ENCODE measurements around the gene GRAP2. TPM values are rescaled to one million over a fixed set of nuclear protein-coding genes. Genes with fewer than 3 reads are reported as not detected.

Gene GRAP2
- total and polyA plus RNA-seq, 2 of the 8 experiments (the other 6 are each of a cell fraction or from before 2014, with no cell fraction given): 0.08 TPM; not detected in 1

DNA sequence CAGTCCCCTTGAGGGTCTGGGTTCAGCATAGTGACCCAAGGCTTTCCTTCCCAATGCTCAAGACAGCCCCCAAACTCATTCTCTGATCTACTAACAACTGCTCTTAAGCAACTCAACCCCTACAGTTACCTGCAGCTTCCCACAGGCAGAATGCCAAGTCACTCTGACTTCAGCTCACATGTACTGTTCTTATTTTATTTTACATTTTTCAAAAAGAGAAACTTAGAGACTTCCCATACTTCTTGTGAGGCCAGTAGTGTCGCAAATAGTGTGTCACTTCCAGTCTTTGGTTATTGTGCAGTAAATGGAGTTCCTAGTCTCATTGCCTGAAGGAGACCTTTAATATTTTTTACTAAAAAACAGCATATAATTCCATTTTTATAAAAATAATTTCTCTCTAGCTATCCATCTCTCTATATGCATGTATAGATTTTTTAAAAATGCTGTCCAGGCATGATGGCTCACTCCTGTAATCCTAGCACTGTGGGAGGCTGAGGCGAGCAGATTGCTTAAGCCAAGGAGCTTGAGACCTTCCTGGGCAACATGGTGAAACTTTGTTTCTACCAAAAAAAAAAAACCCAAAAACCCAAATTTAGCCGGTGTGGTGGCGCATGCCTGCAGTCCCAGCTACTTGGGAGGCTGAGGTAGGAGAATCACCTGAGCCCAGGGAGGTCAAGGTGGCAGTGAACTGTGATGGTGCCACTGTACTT is 49.1 kb upstream of the GRAP2 start (continued):
- TF ChIP-seq TBP (IDR thresholded peaks at IDR 0.05; ENCODE audit: low read depth, low read length): no peak

Data from H1 (cell line).